IMR-90 (cell line): Measurements from ENCODE around the gene GOLGA5. TPM values are rescaled to one million over a fixed set of nuclear protein-coding genes. Genes with fewer than 3 reads are reported as not detected.

Experiments used
- ATAC-seq: fragments of 200-7000 bp; cut with Tn5 transposase; 2 replicates; pipeline ENCODE4 v1.9.1; 2020; ENCODE audit warnings: low read depth, mild to moderate bottlenecking, moderate library complexity
- BruUV-seq: library from RNA; stranded (reverse); fragments of 400-500 nt; replicated peaks from 2 replicates; lab custom pipeline; 2021; lab: Mats Ljungman, UMichigan
- CTCF ChIA-PET: fragments of 300-600 bp; formaldehyde crosslinking; extraction: SDS; loops from one replicate; lab custom pipeline; 2021; ENCODE audit warnings: antibody characterized with exemption; lab: Yijun Ruan, JAX
- POLR2A ChIA-PET: fragments of 300-600 bp; sonication (Branson Sonifier 250); formaldehyde crosslinking; loops from one replicate; lab custom pipeline; 2022; ENCODE audit warnings: antibody characterized with exemption; ENCODE audit not compliant: unreplicated experiment; lab: Charles Lee
- DNase-seq: peaks from one replicate; pipeline ENCODE4 v3.0.0; 2013
- H2AFZ ChIP-seq: replicated peaks from 2 replicates; pipeline ENCODE3; 2013; ENCODE audit warnings: low read length, mild to moderate bottlenecking; ENCODE audit not compliant: poor library complexity
- H2AK5ac ChIP-seq: 2 replicates; pipeline ENCODE4 v1.6.1; 2013; ENCODE audit warnings: low read depth, low read length, inconsistent platforms
- H2AK9ac ChIP-seq: replicated peaks from 2 replicates; pipeline ENCODE3; 2013; ENCODE audit warnings: mild to moderate bottlenecking, low read depth, low read length, moderate library complexity; ENCODE audit not compliant: poor library complexity
- H2BK120ac ChIP-seq: 2 replicates; pipeline ENCODE4 v1.6.1; 2013; ENCODE audit warnings: low read depth, low read length, inconsistent platforms
- H2BK15ac ChIP-seq: 3 replicates; pipeline ENCODE4 v1.6.1; 2013; ENCODE audit warnings: low read depth, low read length, inconsistent platforms
- H2BK20ac ChIP-seq: 2 replicates; pipeline ENCODE4 v1.6.1; 2013; ENCODE audit warnings: low read depth, mild to moderate bottlenecking, inconsistent platforms, low read length, moderate library complexity
- H2BK5ac ChIP-seq: 2 replicates; pipeline ENCODE4 v1.6.1; 2013; ENCODE audit warnings: mild to moderate bottlenecking, low read depth, low read length, inconsistent platforms; ENCODE audit not compliant: poor library complexity, severe bottlenecking
- H3K14ac ChIP-seq: replicated peaks from 2 replicates; pipeline ENCODE4 v1.6.1; 2013; ENCODE audit warnings: low read depth, low read length, inconsistent platforms
- H3K18ac ChIP-seq: 2 replicates; pipeline ENCODE4 v1.6.1; 2013; ENCODE audit warnings: low read depth, low read length, control low read depth
- H3K23ac ChIP-seq: 2 replicates; pipeline ENCODE4 v1.6.1; 2013; ENCODE audit warnings: low read depth, low read length, inconsistent platforms
- H3K27ac ChIP-seq: 2 replicates; pipeline ENCODE4 v1.5.1; 2013; ENCODE audit warnings: mild to moderate bottlenecking, control low read depth, low read length; ENCODE audit not compliant: insufficient read depth
- H3K27me3 ChIP-seq: 2 replicates; pipeline ENCODE4 v1.6.1; 2013; ENCODE audit warnings: low read length; ENCODE audit not compliant: control insufficient read depth, insufficient read depth
- H3K36me3 ChIP-seq: 2 replicates; pipeline ENCODE4 v1.6.1; 2013; ENCODE audit warnings: low read length, mixed read lengths; ENCODE audit not compliant: control insufficient read depth, insufficient read depth
- H3K4ac ChIP-seq: 2 replicates; pipeline ENCODE4 v1.6.1; 2013; ENCODE audit warnings: low read depth, low read length, inconsistent platforms
- H3K4me1 ChIP-seq: 2 replicates; pipeline ENCODE4 v1.6.1; 2013; ENCODE audit warnings: low read length, mixed read lengths; ENCODE audit not compliant: control insufficient read depth, insufficient read depth
- H3K4me2 ChIP-seq: 2 replicates; pipeline ENCODE4 v1.6.1; 2013; ENCODE audit warnings: low read depth, mild to moderate bottlenecking, control low read depth, low read length, moderate library complexity
- H3K4me3 ChIP-seq: 2 replicates; pipeline ENCODE4 v1.5.1; 2013; ENCODE audit warnings: low read depth, mild to moderate bottlenecking, control low read depth, low read length, moderate library complexity; ENCODE audit not compliant: insufficient read depth
- H3K56ac ChIP-seq: 2 replicates; pipeline ENCODE4 v1.6.1; 2013; ENCODE audit warnings: low read length, inconsistent platforms; ENCODE audit not compliant: insufficient read depth; ENCODE audit errors: extremely low read depth
- H3K79me1 ChIP-seq, 2 experiments: 2 replicates each; pipeline ENCODE4 v1.6.1; 2013; ENCODE audit warnings: low read length in 2 of 2, inconsistent platforms in 1 of 2, low read depth in 1 of 2
- H3K9ac ChIP-seq: 2 replicates; pipeline ENCODE4 v1.6.1; 2013; ENCODE audit warnings: low read depth, low read length, control low read depth
- H3K9me1 ChIP-seq: 2 replicates; pipeline ENCODE4 v1.6.1; 2013; ENCODE audit warnings: low read length, inconsistent platforms; ENCODE audit not compliant: insufficient read depth
- H3K9me3 ChIP-seq: 2 replicates; pipeline ENCODE4 v1.6.1; 2013; ENCODE audit warnings: low read length; ENCODE audit not compliant: control insufficient read depth, insufficient read depth
- H4K20me1 ChIP-seq: 2 replicates; pipeline ENCODE4 v1.6.1; 2013; ENCODE audit warnings: low read length, inconsistent platforms; ENCODE audit not compliant: insufficient read depth
- H4K5ac ChIP-seq: 2 replicates; pipeline ENCODE4 v1.6.1; 2013; ENCODE audit warnings: mild to moderate bottlenecking, low read depth, low read length, control low read depth
- H4K8ac ChIP-seq, 2 experiments: 2 replicates each; pipeline ENCODE4 v1.6.1; 2013; ENCODE audit warnings: low read depth in 2 of 2, low read length in 2 of 2, control low read depth in 1 of 2, inconsistent platforms in 1 of 2
- H4K91ac ChIP-seq: 2 replicates; pipeline ENCODE4 v1.6.1; 2013; ENCODE audit warnings: low read depth, low read length, inconsistent platforms; ENCODE audit not compliant: insufficient read depth
- BHLHE40 ChIP-seq: fragments of 150-350 bp; IDR thresholded peaks from 2 replicates; pipeline ENCODE4 v1.6.1; 2016; ENCODE audit warnings: mild to moderate bottlenecking, low read depth, low read length
- CEBPB ChIP-seq: IDR thresholded peaks from 2 replicates; pipeline ENCODE4 v1.6.1; 2012; ENCODE audit warnings: low read depth, low read length, improper control_type of control experiment
- CTCF ChIP-seq: conservative IDR thresholded peaks from 2 replicates; pipeline ENCODE4 v1.5.1; 2012; ENCODE audit warnings: mild to moderate bottlenecking, low read depth, low read length, improper control_type of control experiment
- MAZ ChIP-seq: IDR thresholded peaks from 2 replicates; pipeline ENCODE4 v1.6.1; 2012; ENCODE audit warnings: low read depth, mild to moderate bottlenecking, low read length, improper control_type of control experiment, moderate library complexity, borderline replicate concordance
- RAD21 ChIP-seq: IDR thresholded peaks from 2 replicates; pipeline ENCODE4 v1.6.1; 2012; ENCODE audit warnings: low read length, improper control_type of control experiment
- RCOR1 ChIP-seq: IDR thresholded peaks from 2 replicates; pipeline ENCODE4 v1.6.1; 2012; ENCODE audit warnings: mild to moderate bottlenecking, low read length, improper control_type of control experiment; ENCODE audit not compliant: insufficient replicate concordance
- RFX5 ChIP-seq: IDR thresholded peaks from 2 replicates; pipeline ENCODE4 v1.8.0; 2012; ENCODE audit warnings: low read depth, mild to moderate bottlenecking, low read length, moderate library complexity
- WGBS, 2 experiments: methylation state at CpG; one replicate each; pipeline versions ENCODE4 v1.1.5 to v1.1.7; 2013; ENCODE audit warnings: missing lambda C conversion rate in 2 of 2; ENCODE audit not compliant: insufficient read length in 1 of 2; ENCODE audit errors: extremely low coverage in 2 of 2; 5-methylcytosine and 5-hydroxymethylcytosine counted together
- dilution Hi-C: fragments of 300-500 bp; cut with HindIII; formaldehyde crosslinking; loops from one replicate; pipeline ENCODE4 v1.14.3; 2018; ENCODE audit warnings: low sequenced_read_pairs; ENCODE audit not compliant: unreplicated experiment
- in situ Hi-C: fragments of 300-500 bp; cut with MboI; formaldehyde crosslinking; loops from 3 replicates; pipeline ENCODE4 v1.14.3; 2019; ENCODE audit warnings: low sequenced_read_pairs, inconsistent platforms, mixed read lengths
- intact Hi-C: fragments of 100-400 bp; cut with micrococcal nuclease; formaldehyde crosslinking; loops from 2 replicates; pipeline ENCODE4 v1.10.0; 2022
- polyA plus RNA-seq, 3 experiments: library from polyadenylated mRNA; depleted of rRNA; stranded (reverse); fragments of >200 nt; gene quantifications; 2 replicates each; pipeline ENCODE4 v1.2.3, GENCODE V29; 2012; ENCODE audit warnings: low replicate concordance in 1 of 3
- total RNA-seq: library from RNA; depleted of rRNA; stranded (reverse); fragments of >200 nt; gene quantifications from 2 replicates; pipeline ENCODE4 v1.2.3, GENCODE V29; 2012
- TF ChIP-seq, protein P1 (sequence below): fragments of 150-350 bp; IDR thresholded peaks from 2 replicates; pipeline ENCODE4 v1.6.1; 2016; ENCODE audit warnings: low read depth, mild to moderate bottlenecking, low read length, moderate library complexity, borderline replicate concordance
- TF ChIP-seq, protein P2 (sequence below): fragments of 150-350 bp; IDR thresholded peaks from 2 replicates; pipeline ENCODE4 v1.6.1; 2017; ENCODE audit warnings: mild to moderate bottlenecking, antibody characterized with exemption, low read length, low read depth

GOLGA5 gene
- total and polyA plus RNA-seq, 2 of the 4 experiments (the other 2 are of a cell fraction), result 35.0 to 59.5 TPM

- Histone ChIP-seq H2AFZ (no peak overlapping the region), H3K56ac (no peak overlapping the region), H3K18ac (no peak overlapping the region), H4K8ac (no peak overlapping the region), H4K20me1 (peaks cover 40% of the 10 kb centered on the region), H3K9me3 (no peaks in the 10 kb centered on the region), H3K27me3 (no peaks in the 10 kb centered on the region), H2BK20ac (no peak overlapping the region), H2BK15ac (no peak overlapping the region), H3K4me3 (no peak overlapping the region), H3K4ac (no peak overlapping the region), H2BK120ac (no peak overlapping the region), H2AK9ac (no peak overlapping the region), H2AK5ac (no peak overlapping the region), H3K79me1 (peaks cover 11 to 45% of the 10 kb centered on the region in 2 experiments; a peak in 3 of 4 replicates), H3K9ac (no peak overlapping the region), H3K14ac (no peak overlapping the region), H2BK5ac (no peak overlapping the region), H4K5ac (no peak overlapping the region), H3K27ac (no peak overlapping the region), H3K4me1 (0 out of 2 replicates have a peak, but pooled peaks cover 2% of the 10 kb centered on the region), H3K9me1 (peaks cover 3% of the 10 kb centered on the region; the same call in 1 of the 2 replicates), H3K4me2 (peak overlapping the region; percentile 70), H3K36me3 (peaks cover 24% of the 10 kb centered on the region), H4K91ac (no peak overlapping the region), H3K23ac (no peak overlapping the region)
- WGBS, 2 experiments, result 71% methylated on average over 2 of the region's 3 CpGs; no CpG with 5 or more reads in 1 of the 2 experiments
- TF ChIP-seq, protein P1, sequence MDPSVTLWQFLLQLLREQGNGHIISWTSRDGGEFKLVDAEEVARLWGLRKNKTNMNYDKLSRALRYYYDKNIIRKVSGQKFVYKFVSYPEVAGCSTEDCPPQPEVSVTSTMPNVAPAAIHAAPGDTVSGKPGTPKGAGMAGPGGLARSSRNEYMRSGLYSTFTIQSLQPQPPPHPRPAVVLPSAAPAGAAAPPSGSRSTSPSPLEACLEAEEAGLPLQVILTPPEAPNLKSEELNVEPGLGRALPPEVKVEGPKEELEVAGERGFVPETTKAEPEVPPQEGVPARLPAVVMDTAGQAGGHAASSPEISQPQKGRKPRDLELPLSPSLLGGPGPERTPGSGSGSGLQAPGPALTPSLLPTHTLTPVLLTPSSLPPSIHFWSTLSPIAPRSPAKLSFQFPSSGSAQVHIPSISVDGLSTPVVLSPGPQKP, result no peak
- TF ChIP-seq, protein P2, sequence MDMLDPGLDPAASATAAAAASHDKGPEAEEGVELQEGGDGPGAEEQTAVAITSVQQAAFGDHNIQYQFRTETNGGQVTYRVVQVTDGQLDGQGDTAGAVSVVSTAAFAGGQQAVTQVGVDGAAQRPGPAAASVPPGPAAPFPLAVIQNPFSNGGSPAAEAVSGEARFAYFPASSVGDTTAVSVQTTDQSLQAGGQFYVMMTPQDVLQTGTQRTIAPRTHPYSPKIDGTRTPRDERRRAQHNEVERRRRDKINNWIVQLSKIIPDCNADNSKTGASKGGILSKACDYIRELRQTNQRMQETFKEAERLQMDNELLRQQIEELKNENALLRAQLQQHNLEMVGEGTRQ, result no peak
- TF ChIP-seq BHLHE40 (no peak), CEBPB (no peak), MAZ (no peak), RCOR1 (no peak), CTCF (no peak), RFX5 (no peak), RAD21 (no peak)
- dilution Hi-C loops, result no loop called here
- CTCF ChIA-PET, result interaction anchor here (1.5 kb wide), 1 partner anchor 8 kb away, joined by 3 read pairs; no protein-coding TSS in a partner anchor
- in situ Hi-C loops, result loop anchor here (25.0 kb wide), 1 partner anchor 1313 kb away; no protein-coding TSS in a partner anchor
- no peak for DNase-seq
- POLR2A ChIA-PET, result interaction anchor here (0.6 kb wide), 1 partner anchor 275 kb away, joined by 21 read pairs; no protein-coding TSS in a partner anchor
- no peak for ATAC-seq
- intact Hi-C loops, result loop anchor here (5.0 kb wide), 1 partner anchor 37 kb away; no protein-coding TSS in a partner anchor
- no TSS peak for BruUV-seq
Measured at GRCh38 chr14:92800525-92800924, 6.4 kb downstream of the GOLGA5 start.
